Cardiac muscle cell (in vitro differentiated cells and primary cell): ENCODE results near the gene PEMT. TPM values are rescaled to one million over a fixed set of nuclear protein-coding genes. Genes with fewer than 3 reads are reported as not detected.
"Not testable (repeated sequence)": the region's sequence is repeated elsewhere in the genome, so short reads cannot be mapped to it uniquely, and the experiment has no call there.

Experiments
- DNase-seq, 2 donors: peaks; one replicate each; pipeline versions ENCODE4 v3.0.0 to v3.0.0-alpha.2; 2010 to 2017; ENCODE audit warnings: low read depth in 1 of 2, low spot score in 1 of 2
- H3K27ac ChIP-seq: fragments of 200-600 bp; sonication (generic); 2 replicates; pipeline ENCODE4 v1.5.1; 2016
- H3K27me3 ChIP-seq: fragments of 200-600 bp; sonication (generic); 2 replicates; pipeline ENCODE4 v1.6.0; 2016; ENCODE audit warnings: control low read depth
- H3K36me3 ChIP-seq: fragments of 200-600 bp; sonication (generic); 2 replicates; pipeline ENCODE4 v1.5.1; 2016; ENCODE audit warnings: control low read depth
- H3K4me1 ChIP-seq: fragments of 200-600 bp; sonication (generic); 2 replicates; pipeline ENCODE4 v1.8.1; 2017; ENCODE audit warnings: low read depth, mild to moderate bottlenecking, mixed run types
- H3K4me3 ChIP-seq: fragments of 200-600 bp; sonication (generic); 2 replicates; pipeline ENCODE4 v1.5.1; 2016; ENCODE audit warnings: mild to moderate bottlenecking
- H3K9me3 ChIP-seq: fragments of 200-600 bp; sonication (generic); 2 replicates; pipeline ENCODE4 v1.5.1; 2017; ENCODE audit warnings: low read depth, mild to moderate bottlenecking, control low read depth
- CTCF ChIP-seq: IDR thresholded peaks from 2 replicates; pipeline ENCODE4 v1.5.1; 2012; ENCODE audit warnings: low read depth, mild to moderate bottlenecking, low read length
- polyA plus RNA-seq: library from polyadenylated mRNA; unstranded; fragments of >200 nt; fragmentation: Nextera tagmentation; extraction: Ambion mirVana; gene quantifications from 2 replicates; pipeline ENCODE4 v1.2.1, GENCODE V29; 2016
- total RNA-seq: library from RNA; depleted of rRNA; stranded (reverse); fragments of >200 nt; gene quantifications from 2 replicates; pipeline ENCODE4 v1.2.3, GENCODE V29; 2016

Gene PEMT
- total and polyA plus RNA-seq, 2 experiments from 2014 or later, result 126 to 135 TPM

- H3K36me3 ChIP-seq, result peaks cover 10% of the 10 kb centered on the region
- H3K27ac ChIP-seq, result no peak overlapping the region
- peaks cover 6% of the 10 kb centered on the region for H3K4me1 ChIP-seq
- no peak for DNase-seq
- H3K9me3 ChIP-seq, result no peaks in the 10 kb centered on the region
- H3K27me3 ChIP-seq, result no peaks in the 10 kb centered on the region
- no peak overlapping the region for H3K4me3 ChIP-seq
- TF ChIP-seq CTCF, result no peak
Measured at GRCh38 chr17:17487998-17488397, 103.5 kb downstream of the PEMT start.

DNA sequence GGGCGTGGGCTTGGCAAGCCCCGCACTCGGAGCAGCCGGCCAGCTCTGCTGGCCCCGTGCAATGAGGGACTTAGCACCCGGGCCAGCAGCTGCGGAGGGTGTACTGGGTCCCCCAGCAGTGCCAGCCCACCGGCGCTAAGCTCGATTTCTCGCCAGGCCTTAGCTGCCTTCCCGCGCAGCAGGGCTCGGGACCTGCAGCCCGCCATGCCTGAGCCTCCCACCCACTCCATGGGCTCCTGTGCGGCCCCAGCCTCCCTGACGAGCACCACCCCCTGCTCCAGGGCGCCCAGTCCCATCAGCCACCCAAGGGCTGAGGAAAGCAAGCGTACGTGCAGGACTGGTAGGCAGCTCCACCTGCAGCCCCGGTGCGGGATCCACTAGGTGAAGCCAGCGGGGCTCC is 105.1 kb downstream of the PEMT start:
- not testable (repeated sequence) for H3K4me1 ChIP-seq, H3K9me3 ChIP-seq, H3K27me3 ChIP-seq, H3K27ac ChIP-seq, DNase-seq, H3K4me3 ChIP-seq, H3K36me3 ChIP-seq

GRCh38 chr17:17485420-17485819 is 106.1 kb downstream of the PEMT start:
- peaks cover 2% of the 10 kb centered on the region for H3K4me1 ChIP-seq
- H3K27ac ChIP-seq, result no peak overlapping the region
- no peaks in the 10 kb centered on the region for H3K27me3 ChIP-seq
- H3K36me3 ChIP-seq, result peaks cover 12% of the 10 kb centered on the region
- TF ChIP-seq CTCF, result no peak
- no peak overlapping the region for H3K4me3 ChIP-seq
- no peaks in the 10 kb centered on the region for H3K9me3 ChIP-seq
- no peak for DNase-seq

DNA sequence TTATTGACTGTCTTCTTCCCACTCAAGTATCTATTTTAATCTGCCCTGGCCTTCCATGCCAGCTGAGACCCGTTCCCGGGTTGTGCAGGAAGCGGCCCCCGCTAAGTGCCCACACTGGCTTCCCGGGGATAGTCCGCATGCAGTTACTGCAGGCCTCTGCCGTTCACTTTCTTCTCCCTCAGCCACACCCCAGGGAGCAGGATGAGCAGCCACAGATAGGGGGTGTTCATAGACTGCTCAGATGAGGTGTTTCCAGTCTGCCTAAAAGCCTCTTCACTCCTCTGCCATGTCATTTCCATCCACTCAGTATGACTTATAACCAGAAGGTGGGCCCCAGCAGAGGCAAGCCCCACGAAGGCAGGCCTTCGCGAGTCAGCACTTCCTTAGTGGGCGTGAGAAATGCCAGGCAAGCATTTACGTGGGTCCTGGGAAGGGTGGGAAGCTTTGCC is 107.0 kb downstream of the PEMT start:
- Histone ChIP-seq H3K9me3 (no peaks in the 10 kb centered on the region), H3K4me3 (no peak overlapping the region), H3K36me3 (peaks cover 12% of the 10 kb centered on the region), H3K27ac (no peak overlapping the region), H3K27me3 (no peaks in the 10 kb centered on the region), H3K4me1 (no peaks in the 10 kb centered on the region)
- DNase-seq, result no peak
- TF ChIP-seq CTCF, result no peak

DNA sequence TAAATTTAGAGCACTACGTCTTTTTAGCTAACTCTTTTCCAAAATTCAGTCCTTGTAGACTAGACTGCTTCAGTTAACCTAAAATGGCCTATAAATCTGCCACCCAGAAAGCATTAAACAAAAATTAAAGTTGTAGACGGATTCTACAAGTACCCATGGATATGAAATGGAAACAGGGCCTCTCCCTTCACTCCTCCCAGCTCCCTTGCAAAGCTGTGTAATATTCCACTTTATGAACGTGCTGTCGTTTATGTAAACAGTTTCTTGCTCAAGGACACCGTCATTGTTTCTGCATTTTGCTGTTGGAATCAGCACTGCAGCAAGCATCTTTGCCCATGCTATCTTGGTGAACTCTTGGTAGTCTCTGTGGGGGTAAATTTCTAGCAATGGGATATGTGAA is 109.6 kb downstream of the PEMT start:
- Histone ChIP-seq H3K4me3 (no peak overlapping the region), H3K27me3 (no peaks in the 10 kb centered on the region), H3K27ac (no peak overlapping the region), H3K36me3 (peaks cover 2% of the 10 kb centered on the region), H3K4me1 (peaks cover 6% of the 10 kb centered on the region), H3K9me3 (no peaks in the 10 kb centered on the region)
- DNase-seq, result no peak
- no peak for TF ChIP-seq CTCF

DNA sequence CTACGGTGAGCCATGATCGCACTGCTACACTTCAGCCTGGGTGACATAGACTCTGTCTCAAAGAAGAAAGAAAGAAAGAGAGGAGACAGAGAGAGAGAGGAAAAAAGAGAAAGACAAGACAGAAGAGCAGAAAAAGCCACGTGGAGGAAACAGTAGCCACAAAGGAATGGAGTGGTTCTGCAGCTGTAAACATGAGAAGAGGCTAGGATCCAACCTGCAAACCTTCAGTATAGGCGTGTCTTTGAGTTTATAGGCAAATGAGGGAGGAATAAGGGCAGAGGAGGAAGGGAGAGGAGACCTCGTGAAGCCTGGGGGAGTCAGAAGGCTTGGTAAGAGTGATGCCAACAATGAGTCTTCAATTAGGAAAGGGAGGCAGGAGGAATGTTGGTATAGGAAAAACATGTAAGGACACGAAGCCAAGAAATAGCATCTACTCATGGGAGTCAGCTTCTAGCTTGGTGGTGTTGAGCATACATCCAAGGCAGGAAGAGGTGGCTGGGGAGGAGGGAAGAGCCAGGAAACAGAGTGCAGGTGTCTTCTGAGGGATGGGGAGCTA is 110.8 kb downstream of the PEMT start:
- Histone ChIP-seq H3K4me1 (peaks cover 6% of the 10 kb centered on the region), H3K9me3 (no peaks in the 10 kb centered on the region), H3K27ac (no peak overlapping the region), H3K36me3 (peaks cover 2% of the 10 kb centered on the region), H3K4me3 (no peak overlapping the region), H3K27me3 (no peaks in the 10 kb centered on the region)
- TF ChIP-seq CTCF, result no peak
- DNase-seq, result no peak
